Liver (tissue), 9 donors: ENCODE data around the gene ZBTB18. TPM values are rescaled to one million over a fixed set of nuclear protein-coding genes. Genes with fewer than 3 reads are reported as not detected.

Experiments
- DNase-seq: peaks from one replicate; pipeline ENCODE4 v3.0.0-alpha.2; 2017; ENCODE audit warnings: low spot score
- H3K27ac ChIP-seq, 2 donors: one replicate each; pipeline ENCODE4 v1.7.0; 2013; ENCODE audit warnings: inconsistent platforms in 2 of 2, low read length in 2 of 2, control low read depth in 1 of 2, low read depth in 1 of 2, mild to moderate bottlenecking in 1 of 2
- H3K27me3 ChIP-seq, 4 donors: one replicate each; pipeline versions ENCODE4 v1.6.1 to v1.7.0; 2013; ENCODE audit warnings: low read length in 3 of 4, inconsistent platforms in 1 of 4, mild to moderate bottlenecking in 1 of 4, moderate library complexity in 1 of 4; ENCODE audit not compliant: control insufficient read depth in 4 of 4, insufficient read depth in 4 of 4
- H3K36me3 ChIP-seq, 4 donors: one replicate each; pipeline versions ENCODE4 v1.6.1 to v1.7.0; 2013; ENCODE audit warnings: low read length in 3 of 4, mild to moderate bottlenecking in 3 of 4, low read depth in 1 of 4, moderate library complexity in 1 of 4; ENCODE audit not compliant: control insufficient read depth in 4 of 4, insufficient read depth in 3 of 4
- H3K4me1 ChIP-seq, 4 donors: one replicate each; pipeline versions ENCODE4 v1.6.1 to v1.7.0; 2013; ENCODE audit warnings: low read length in 3 of 4, mild to moderate bottlenecking in 3 of 4, moderate library complexity in 1 of 4; ENCODE audit not compliant: control insufficient read depth in 4 of 4, insufficient read depth in 4 of 4
- H3K4me3 ChIP-seq, 3 donors: one replicate each; pipeline versions ENCODE4 v1.6.1 to v1.7.0; 2013; ENCODE audit warnings: low read length in 3 of 3, control low read depth in 1 of 3, low read depth in 1 of 3, mild to moderate bottlenecking in 1 of 3
- H3K9ac ChIP-seq, 2 donors: one replicate each; pipeline ENCODE4 v1.7.0; 2013; ENCODE audit warnings: low read length in 2 of 2, mild to moderate bottlenecking in 2 of 2, moderate library complexity in 2 of 2, control low read depth in 1 of 2, low read depth in 1 of 2
- H3K9me3 ChIP-seq, 4 donors: one replicate each; pipeline versions ENCODE4 v1.6.1 to v1.7.0; 2013; ENCODE audit warnings: low read length in 3 of 4; ENCODE audit not compliant: control insufficient read depth in 4 of 4
- EGR1 ChIP-seq, 2 donors: IDR thresholded peaks; 2 replicates each; pipeline ENCODE4 v1.6.1; 2016 to 2018; ENCODE audit warnings: antibody characterized with exemption in 2 of 2, low read depth in 2 of 2
- FOXA1 ChIP-seq: IDR thresholded peaks from 2 replicates; pipeline ENCODE4 v1.6.1; 2016; ENCODE audit warnings: antibody characterized with exemption
- FOXA2 ChIP-seq: IDR thresholded peaks from 2 replicates; pipeline ENCODE4 v1.6.1; 2016; ENCODE audit warnings: antibody characterized with exemption
- GABPA ChIP-seq, 2 donors: IDR thresholded peaks in 1 of 2; conservative IDR thresholded peaks in 1 of 2; 2 replicates each; pipeline ENCODE4 v1.6.1; 2016; ENCODE audit warnings: antibody characterized with exemption in 2 of 2, mild to moderate bottlenecking in 1 of 2, moderate library complexity in 1 of 2
- HNF4G ChIP-seq: IDR thresholded peaks from 2 replicates; pipeline ENCODE4 v1.6.1; 2016; ENCODE audit warnings: antibody characterized with exemption
- JUND ChIP-seq, 2 donors: IDR thresholded peaks; 2 replicates each; pipeline ENCODE4 v1.6.1; 2016; ENCODE audit warnings: antibody characterized with exemption in 2 of 2
- NR2F2 ChIP-seq: IDR thresholded peaks from 2 replicates; pipeline ENCODE4 v1.6.1; 2016; ENCODE audit warnings: antibody characterized with exemption
- RAD21 ChIP-seq, 2 donors: IDR thresholded peaks; 2 replicates each; pipeline ENCODE4 v1.6.1; 2016; ENCODE audit warnings: antibody characterized with exemption in 2 of 2, mild to moderate bottlenecking in 2 of 2
- RXRA ChIP-seq, 2 donors: IDR thresholded peaks; 2 replicates each; pipeline ENCODE4 v1.6.1; 2017 to 2018; ENCODE audit warnings: antibody characterized with exemption in 2 of 2, mild to moderate bottlenecking in 1 of 2
- SP1 ChIP-seq: IDR thresholded peaks from 2 replicates; pipeline ENCODE4 v1.6.1; 2018; ENCODE audit warnings: antibody characterized with exemption, mild to moderate bottlenecking
- TAF1 ChIP-seq: conservative IDR thresholded peaks from 2 replicates; pipeline ENCODE4 v1.6.1; 2016; ENCODE audit warnings: antibody characterized with exemption, mild to moderate bottlenecking
- YY1 ChIP-seq: IDR thresholded peaks from 2 replicates; pipeline ENCODE4 v1.6.1; 2016; ENCODE audit warnings: antibody characterized with exemption, mild to moderate bottlenecking
- WGBS: extraction: QIAGEN DNeasy Blood & Tissue Kit; methylation state at CpG from one replicate; pipeline ENCODE4 v1.1.7; 2013; 5-methylcytosine and 5-hydroxymethylcytosine counted together
- polyA plus RNA-seq, 2 donors: library from polyadenylated mRNA; stranded (reverse) in 1 of 2; unstranded in 1 of 2; fragments of 200-250 nt in 1 of 2; fragments of >200 nt in 1 of 2; fragmentation: Nextera tagmentation in 1 of 2; extraction: Ambion mirVana in 1 of 2; gene quantifications; one replicate each; pipeline versions ENCODE4 v1.2.1 to v1.2.3, GENCODE V29; 2013 to 2015
- total RNA-seq, 2 donors: library from RNA; depleted of rRNA; stranded (reverse); fragments of >200 nt; gene quantifications; one replicate each; pipeline ENCODE4 v1.2.3, GENCODE V29; 2014
- TF ChIP-seq, protein P1 (sequence below): IDR thresholded peaks from 2 replicates; pipeline ENCODE4 v1.6.1; 2016; ENCODE audit warnings: antibody characterized with exemption, mild to moderate bottlenecking
- TF ChIP-seq, protein P2 (sequence below): IDR thresholded peaks from 2 replicates; pipeline ENCODE4 v1.6.1; 2016; ENCODE audit warnings: antibody characterized with exemption
- TF ChIP-seq, protein P3 (sequence below): IDR thresholded peaks from 2 replicates; pipeline ENCODE4 v1.6.1; 2016; ENCODE audit warnings: antibody characterized with exemption
- TF ChIP-seq, protein P4 (sequence below): IDR thresholded peaks from 2 replicates; pipeline ENCODE4 v1.6.1; 2016; ENCODE audit warnings: antibody characterized with exemption
- donor health status: healthy.
- donor health status: healthy.
- donor health status: healthy.
- donor health status: healthy.
- donor health status: healthy.

Gene ZBTB18
- total RNA-seq (10 to 100 TPM in 1 of 2 donors, 1 to 10 TPM in 1; 5.6 to 18.3 TPM), polyA plus RNA-seq (1 to 10 TPM; 1.2 to 5.7 TPM)

DNA sequence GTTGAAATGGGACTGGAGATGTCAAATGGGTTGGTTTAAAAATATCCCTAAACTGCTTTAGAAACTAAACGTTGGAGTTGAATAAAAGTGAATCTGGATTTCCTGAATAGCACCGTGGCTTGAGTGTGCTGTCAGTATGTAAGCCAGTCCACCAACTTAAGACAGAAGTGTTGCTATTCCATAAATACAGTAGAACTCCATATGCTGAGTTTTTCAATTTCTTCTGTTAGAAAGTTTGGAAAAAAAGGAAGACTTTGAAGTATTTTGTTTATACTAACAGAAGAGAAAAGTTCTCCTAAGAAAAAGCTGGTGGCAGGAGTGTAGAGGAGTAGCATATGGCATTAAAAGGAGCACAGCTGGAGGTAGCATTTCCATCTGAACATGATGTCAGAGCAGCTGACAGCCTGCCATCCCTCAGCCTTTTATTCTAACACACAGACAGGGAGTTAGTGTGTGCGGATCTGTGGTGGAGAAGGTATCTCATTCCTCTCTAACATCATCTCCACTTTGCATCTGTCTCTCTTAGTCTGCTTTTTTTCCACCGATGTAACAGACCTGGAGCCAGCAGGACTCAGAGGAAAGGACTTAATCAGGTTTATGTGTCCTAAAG is at the start of gene ZBTB18:
Gene ZBTB18, plus strand, starts transcription at position 449 of the 610 bp plus-strand sequence. Its CDS starts 149 bp downstream, at position 598.
- H3K4me1 ChIP-seq = peaks cover 0 to 24% (median 12%) of the 10 kb centered on the region in 4 donors
- peak within 1 kb of the TSS; percentile 70 to 72 for H3K27ac ChIP-seq
- peak within 1 kb of the TSS; percentile 72 to 75 for H3K9ac ChIP-seq
- no peaks in the 10 kb centered on the region for H3K9me3 ChIP-seq
- peak within 1 kb of the TSS; percentile 74 to 99 (median 83) for H3K4me3 ChIP-seq
- peaks cover 6 to 15% (median 13%) of the 10 kb centered on the region in 4 donors for H3K36me3 ChIP-seq
- DNase-seq = no peak
- TF ChIP-seq NR2F2 (no peak), RAD21 (IDR thresholded peaks at IDR 0.05) (peak in 1 of 2 donors; percentile 20)
- 21% methylated on average over 4 of the region's 4 CpGs for WGBS
- no peaks in the 10 kb centered on the region for H3K27me3 ChIP-seq

DNA sequence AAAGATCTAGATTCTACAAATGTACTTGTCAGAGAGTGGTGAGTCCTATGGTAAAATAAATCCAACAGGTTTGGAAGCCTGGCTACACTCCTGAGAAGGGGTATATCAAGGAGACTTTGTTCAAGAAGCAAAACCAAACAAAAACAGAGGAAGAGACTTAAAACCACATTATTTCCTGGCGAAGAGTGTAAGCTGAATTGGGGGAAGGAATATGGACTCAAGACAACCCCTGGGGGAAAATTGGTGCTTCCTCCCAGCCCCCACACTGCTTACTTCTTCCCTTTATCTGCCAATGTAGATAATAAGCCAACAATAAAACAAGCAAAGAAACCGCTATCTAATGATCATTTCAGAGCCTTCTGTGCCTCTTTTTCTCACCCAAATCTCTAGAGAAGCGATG is 48.4 kb upstream of the ZBTB18 start:
- Histone ChIP-seq H3K4me3 (no peak overlapping the region), H3K4me1 (no peaks in the 10 kb centered on the region), H3K9me3 (no peaks in the 10 kb centered on the region), H3K27me3 (no peaks in the 10 kb centered on the region), H3K27ac (no peak overlapping the region), H3K36me3 (no peaks in the 10 kb centered on the region), H3K9ac (no peak overlapping the region)
- TF ChIP-seq FOXA2 (no peak), EGR1 (IDR thresholded peaks at IDR 0.05; ENCODE audit: low read depth in 2 of 2) (no peak), NR2F2 (no peak), YY1 (no peak), GABPA (IDR thresholded peaks at IDR 0.05 in 1 of 2, conservative IDR thresholded peaks at IDR 0.05 in 1 of 2) (no peak), RAD21 (IDR thresholded peaks at IDR 0.05) (no peak), FOXA1 (no peak), SP1 (no peak), TAF1 (no peak), RXRA (IDR thresholded peaks at IDR 0.05) (no peak), JUND (IDR thresholded peaks at IDR 0.05) (no peak), HNF4G (no peak)
- TF ChIP-seq, protein P1, sequence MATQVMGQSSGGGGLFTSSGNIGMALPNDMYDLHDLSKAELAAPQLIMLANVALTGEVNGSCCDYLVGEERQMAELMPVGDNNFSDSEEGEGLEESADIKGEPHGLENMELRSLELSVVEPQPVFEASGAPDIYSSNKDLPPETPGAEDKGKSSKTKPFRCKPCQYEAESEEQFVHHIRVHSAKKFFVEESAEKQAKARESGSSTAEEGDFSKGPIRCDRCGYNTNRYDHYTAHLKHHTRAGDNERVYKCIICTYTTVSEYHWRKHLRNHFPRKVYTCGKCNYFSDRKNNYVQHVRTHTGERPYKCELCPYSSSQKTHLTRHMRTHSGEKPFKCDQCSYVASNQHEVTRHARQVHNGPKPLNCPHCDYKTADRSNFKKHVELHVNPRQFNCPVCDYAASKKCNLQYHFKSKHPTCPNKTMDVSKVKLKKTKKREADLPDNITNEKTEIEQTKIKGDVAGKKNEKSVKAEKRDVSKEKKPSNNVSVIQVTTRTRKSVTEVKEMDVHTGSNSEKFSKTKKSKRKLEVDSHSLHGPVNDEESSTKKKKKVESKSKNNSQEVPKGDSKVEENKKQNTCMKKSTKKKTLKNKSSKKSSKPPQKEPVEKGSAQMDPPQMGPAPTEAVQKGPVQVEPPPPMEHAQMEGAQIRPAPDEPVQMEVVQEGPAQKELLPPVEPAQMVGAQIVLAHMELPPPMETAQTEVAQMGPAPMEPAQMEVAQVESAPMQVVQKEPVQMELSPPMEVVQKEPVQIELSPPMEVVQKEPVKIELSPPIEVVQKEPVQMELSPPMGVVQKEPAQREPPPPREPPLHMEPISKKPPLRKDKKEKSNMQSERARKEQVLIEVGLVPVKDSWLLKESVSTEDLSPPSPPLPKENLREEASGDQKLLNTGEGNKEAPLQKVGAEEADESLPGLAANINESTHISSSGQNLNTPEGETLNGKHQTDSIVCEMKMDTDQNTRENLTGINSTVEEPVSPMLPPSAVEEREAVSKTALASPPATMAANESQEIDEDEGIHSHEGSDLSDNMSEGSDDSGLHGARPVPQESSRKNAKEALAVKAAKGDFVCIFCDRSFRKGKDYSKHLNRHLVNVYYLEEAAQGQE = no peak
- TF ChIP-seq, protein P2, sequence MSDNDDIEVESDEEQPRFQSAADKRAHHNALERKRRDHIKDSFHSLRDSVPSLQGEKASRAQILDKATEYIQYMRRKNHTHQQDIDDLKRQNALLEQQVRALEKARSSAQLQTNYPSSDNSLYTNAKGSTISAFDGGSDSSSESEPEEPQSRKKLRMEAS = no peak
- TF ChIP-seq, protein P3, sequence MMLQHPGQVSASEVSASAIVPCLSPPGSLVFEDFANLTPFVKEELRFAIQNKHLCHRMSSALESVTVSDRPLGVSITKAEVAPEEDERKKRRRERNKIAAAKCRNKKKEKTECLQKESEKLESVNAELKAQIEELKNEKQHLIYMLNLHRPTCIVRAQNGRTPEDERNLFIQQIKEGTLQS = no peak
- TF ChIP-seq, protein P4, sequence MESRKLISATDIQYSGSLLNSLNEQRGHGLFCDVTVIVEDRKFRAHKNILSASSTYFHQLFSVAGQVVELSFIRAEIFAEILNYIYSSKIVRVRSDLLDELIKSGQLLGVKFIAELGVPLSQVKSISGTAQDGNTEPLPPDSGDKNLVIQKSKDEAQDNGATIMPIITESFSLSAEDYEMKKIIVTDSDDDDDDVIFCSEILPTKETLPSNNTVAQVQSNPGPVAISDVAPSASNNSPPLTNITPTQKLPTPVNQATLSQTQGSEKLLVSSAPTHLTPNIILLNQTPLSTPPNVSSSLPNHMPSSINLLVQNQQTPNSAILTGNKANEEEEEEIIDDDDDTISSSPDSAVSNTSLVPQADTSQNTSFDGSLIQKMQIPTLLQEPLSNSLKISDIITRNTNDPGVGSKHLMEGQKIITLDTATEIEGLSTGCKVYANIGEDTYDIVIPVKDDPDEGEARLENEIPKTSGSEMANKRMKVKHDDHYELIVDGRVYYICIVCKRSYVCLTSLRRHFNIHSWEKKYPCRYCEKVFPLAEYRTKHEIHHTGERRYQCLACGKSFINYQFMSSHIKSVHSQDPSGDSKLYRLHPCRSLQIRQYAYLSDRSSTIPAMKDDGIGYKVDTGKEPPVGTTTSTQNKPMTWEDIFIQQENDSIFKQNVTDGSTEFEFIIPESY = no peak
- WGBS = 68% methylated on average over 3 of the region's 3 CpGs
- no peak for DNase-seq
